Stimulated activated CD8-positive, alpha-beta memory T cell treated with anti-CD3 and anti-CD28 coated beads, Interleukin-12 subunit alpha, Interleukin-12 subunit beta, amount 100 ng/mL, for 1 hour (primary cell): ENCODE measurements around the gene ARPC2.
A peak's percentile ranks its signal among the peaks of the same experiment; 100 is the strongest.

Experiments
- DNase-seq: peaks from one replicate; pipeline ENCODE4 v3.0.0-alpha.2; 2020; ENCODE audit warnings: low read depth

ARPC2 gene

DNA sequence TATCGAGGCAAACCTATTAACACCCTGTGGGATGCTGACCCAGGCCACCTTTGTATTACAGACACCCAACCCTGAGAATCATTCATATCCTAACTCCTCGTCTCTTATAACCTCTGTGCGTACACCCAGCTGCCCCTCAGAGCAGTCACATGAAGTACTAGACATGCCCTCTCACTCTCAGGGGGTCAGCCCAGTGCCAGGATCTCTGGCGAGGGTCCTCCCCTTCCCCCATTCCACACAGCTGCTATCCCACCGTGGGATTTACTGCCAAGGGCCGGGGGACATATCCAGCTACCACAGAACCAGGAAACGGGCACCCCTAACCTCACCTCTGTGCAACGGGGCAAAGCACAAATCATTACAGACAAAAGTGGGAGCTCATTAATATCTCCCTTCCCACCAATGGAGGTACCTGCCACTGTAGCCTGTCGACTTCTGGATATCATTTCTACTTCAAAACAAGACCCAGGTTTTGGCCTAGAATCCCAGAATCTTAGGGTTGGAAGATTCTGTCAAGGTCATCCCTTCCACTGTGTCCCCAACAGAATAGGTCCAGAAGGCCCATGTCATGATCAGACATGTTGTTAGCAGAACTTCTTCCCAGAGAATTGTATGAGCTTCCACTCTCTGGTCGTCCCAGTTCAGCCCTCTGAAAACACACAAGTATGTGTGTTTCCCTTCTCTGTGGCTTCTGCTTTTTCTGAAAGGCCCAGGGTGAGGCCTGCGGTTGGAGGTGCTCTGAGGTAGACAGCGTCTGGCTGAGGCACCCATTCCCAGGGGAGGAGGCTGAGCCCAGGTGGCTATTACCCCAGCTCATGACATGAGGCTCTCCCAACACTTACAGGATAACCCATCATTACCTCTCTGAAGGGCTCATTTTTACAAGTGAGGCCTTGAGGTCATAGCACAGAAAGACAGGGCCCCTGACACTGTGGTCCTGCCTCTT lies 73.6 kb downstream of the ARPC2 start:
- DNase-seq, result no peak

DNA sequence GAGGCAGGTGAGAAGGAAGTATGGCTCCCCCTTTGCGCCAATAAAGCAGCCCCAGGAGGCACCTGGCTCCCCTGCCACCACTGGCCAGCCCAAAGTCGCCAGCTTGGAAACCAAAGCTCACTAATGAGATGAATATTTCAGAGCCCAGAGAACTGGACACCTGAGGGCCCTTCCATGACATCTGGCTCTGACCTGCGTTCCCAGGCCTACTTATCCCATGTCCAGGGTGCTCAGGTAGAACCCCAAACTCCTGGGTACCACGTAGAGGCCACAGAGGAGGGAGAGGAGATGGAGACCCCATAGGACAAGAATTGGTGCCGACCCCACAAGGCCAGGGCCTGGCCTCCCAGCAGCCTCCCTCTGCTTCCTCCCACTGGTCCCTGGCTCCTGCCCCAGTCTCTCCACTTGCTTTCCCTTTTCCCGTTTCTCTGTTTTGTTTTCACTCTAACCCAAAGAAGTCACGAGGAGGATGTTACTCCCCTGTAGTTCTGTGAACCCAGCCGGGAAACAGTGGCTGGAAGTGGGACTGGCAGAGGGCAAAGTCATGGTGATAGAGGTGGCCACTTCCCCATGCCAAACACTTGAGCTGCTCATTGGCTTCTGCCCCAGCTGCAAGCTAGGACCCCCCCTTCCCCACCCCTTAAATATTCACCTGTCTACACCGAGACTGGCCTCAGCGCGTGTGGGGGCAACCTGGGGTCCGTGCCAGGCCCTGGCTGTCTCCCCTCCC lies 74.5 kb downstream of the ARPC2 start:
- no peak for DNase-seq

GRCh38 chr2:218292048-218293014 lies 75.3 kb downstream of the ARPC2 start, which contains the start of gene TMBIM1:
TSS of gene TMBIM1 (minus strand) at chr2:218292503. CDS start at chr2:218282141, 10,362 bp downstream.
- peak; percentile 63 for DNase-seq

GRCh38 chr2:218293715-218294429 lies 76.9 kb downstream of the ARPC2 start:
- no peak for DNase-seq

DNA sequence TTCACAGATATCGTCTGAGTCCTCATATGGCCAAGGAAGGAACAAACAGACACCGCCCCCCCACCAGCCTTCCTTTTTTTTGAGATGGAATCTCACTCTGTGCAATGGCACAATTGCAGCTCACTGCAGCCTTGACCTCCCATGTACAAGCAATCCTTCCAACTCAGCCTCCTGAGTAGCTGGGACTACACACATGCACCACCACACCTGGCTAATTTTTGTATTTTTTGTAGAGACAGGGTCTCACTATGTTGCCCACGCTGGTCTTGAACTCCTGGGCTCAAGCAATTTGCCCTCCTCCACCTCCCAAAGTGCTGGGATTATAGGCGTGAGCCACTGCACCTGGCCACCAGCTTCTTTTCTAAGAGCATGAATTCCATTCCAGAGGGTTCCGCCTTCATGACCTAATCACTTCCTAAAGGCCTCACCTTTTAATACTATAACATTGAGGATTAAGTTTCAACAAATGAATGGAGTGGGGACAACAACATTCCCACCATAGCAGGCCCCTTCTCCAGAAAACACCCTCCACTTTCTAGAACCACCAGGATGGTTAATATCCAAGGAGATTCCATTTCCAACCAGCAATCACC lies 77.5 kb downstream of the ARPC2 start:
- no peak for DNase-seq

GRCh38 chr2:218295029-218295428 lies 78.0 kb downstream of the ARPC2 start:
- DNase-seq, result no peak

- no peak for DNase-seq
These were observed 79.2 kb downstream of the ARPC2 start for GRCh38 chr2:218296200-218296599.

DNA sequence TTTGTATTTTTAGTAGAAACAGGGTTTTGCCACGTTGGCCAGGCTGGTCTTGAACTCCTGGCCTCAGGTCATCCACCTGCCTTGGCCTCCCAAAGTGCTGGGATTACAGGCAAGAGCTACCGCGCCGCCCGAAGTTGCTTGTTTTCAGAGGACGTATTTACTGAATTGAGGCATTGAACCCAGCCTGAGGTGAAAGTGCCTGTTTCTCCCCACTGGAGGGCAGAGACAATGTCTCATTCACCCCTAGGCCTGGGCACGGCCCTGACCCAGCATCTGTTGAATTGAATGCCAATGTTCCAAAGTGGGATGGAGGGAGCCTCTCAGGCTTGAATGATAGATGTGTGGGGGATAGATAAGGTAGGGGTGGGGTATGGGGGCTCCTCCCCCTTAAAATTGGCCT lies 79.9 kb downstream of the ARPC2 start:
- no peak for DNase-seq

DNA sequence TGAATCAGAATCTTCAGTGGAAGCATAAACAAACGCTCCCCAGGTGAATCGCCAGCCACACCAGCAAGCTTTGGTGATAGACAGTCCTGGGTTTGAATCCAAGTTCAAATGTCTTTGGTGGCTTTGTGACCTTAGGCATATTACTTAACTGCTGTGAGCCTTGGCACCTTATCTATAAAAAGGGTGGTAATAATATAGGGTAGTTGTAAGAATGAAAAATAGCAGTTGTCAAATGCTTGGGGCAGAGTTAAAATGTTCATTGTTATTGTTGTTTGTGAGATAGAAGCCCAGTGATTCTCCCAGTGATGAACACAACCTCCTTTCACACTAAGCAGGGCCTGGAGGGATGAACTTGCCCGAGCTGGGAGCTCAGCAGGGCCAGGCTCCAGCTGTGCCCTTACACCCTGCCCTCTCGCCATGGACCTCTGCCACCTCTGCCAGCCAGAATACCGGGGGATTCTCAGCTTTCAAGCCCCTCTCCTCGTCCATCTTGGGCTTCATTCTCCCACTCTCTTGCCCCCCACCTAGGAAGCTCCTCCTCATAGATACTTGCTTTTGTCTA lies 81.4 kb downstream of the ARPC2 start:
- no peak for DNase-seq

- DNase-seq, result no peak
These were observed 83.2 kb downstream of the ARPC2 start for GRCh38 chr2:218300141-218300540.

DNA sequence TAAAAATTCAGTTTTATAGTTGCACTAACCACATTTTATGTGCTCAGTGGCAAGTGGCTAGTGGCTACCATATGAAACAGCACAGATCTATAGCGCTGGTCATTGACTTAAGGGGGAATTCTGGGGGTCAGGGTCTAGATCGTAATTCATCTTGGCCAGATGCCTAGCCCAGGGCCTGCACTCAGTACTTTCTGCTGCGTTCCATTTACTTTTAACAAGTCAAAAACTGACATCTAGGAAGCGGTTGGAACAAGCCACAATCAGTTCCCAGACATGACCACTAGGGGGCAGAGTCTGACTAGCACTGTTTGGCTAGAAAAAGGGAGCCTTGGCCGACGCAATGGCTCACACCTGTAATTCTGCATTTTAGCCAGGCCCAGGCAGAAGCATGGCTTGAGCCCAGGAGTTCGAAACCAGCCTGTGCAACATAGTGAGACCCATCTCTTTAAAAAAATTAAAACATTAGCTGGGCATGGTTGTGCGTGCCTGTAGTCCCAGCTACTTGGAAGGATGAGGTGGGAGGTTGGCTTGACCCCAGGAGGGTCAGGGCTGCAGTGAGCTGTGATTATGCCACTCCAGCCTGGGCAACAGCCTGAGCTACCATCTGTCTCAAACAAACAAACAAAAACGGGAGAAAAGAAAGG lies 84.3 kb downstream of the ARPC2 start:
- peak; percentile 82 for DNase-seq
